ENCODE measurements around the gene RNF13.

Gene RNF13

GRCh38 chr3:149767720-149768119, 45.3 kb upstream of the RNF13 start:
- no peak for TF ChIP-seq SIN3A (IDR thresholded peaks at IDR 0.05; ENCODE audit: borderline replicate concordance, insufficient read depth, low read length)
- no peak for TF ChIP-seq REST (IDR thresholded peaks at IDR 0.05; ENCODE audit: insufficient read depth in 1 of 2, low read depth in 2 of 2, low read length in 2 of 2)
- TF ChIP-seq FOXP2 (optimal IDR thresholded peaks at IDR 0.05; ENCODE audit: borderline replicate concordance, extremely low read depth, extremely low read length, insufficient read depth) = no peak
- TF ChIP-seq TAF1 (IDR thresholded peaks at IDR 0.05; ENCODE audit: borderline replicate concordance, insufficient read depth, low read length) = no peak
- no peak for TF ChIP-seq POLR2AphosphoS5 (IDR thresholded peaks at IDR 0.05; ENCODE audit: low read depth, low read length)

GRCh38 chr3:149768704-149769103, 44.3 kb upstream of the RNF13 start:
- TF ChIP-seq REST (IDR thresholded peaks at IDR 0.05; ENCODE audit: insufficient read depth in 1 of 2, low read depth in 2 of 2, low read length in 2 of 2) (no peak), FOXP2 (optimal IDR thresholded peaks at IDR 0.05; ENCODE audit: borderline replicate concordance, extremely low read depth, extremely low read length, insufficient read depth) (no peak), TAF1 (IDR thresholded peaks at IDR 0.05; ENCODE audit: borderline replicate concordance, insufficient read depth, low read length) (no peak), SIN3A (IDR thresholded peaks at IDR 0.05; ENCODE audit: borderline replicate concordance, insufficient read depth, low read length) (no peak), POLR2AphosphoS5 (IDR thresholded peaks at IDR 0.05; ENCODE audit: low read depth, low read length) (no peak)

GRCh38 chr3:149770246-149770645, 42.8 kb upstream of the RNF13 start:
- TF ChIP-seq FOXP2 (optimal IDR thresholded peaks at IDR 0.05; ENCODE audit: borderline replicate concordance, extremely low read depth, extremely low read length, insufficient read depth) (no peak), REST (IDR thresholded peaks at IDR 0.05; ENCODE audit: insufficient read depth in 1 of 2, low read depth in 2 of 2, low read length in 2 of 2) (no peak), SIN3A (IDR thresholded peaks at IDR 0.05; ENCODE audit: borderline replicate concordance, insufficient read depth, low read length) (no peak), POLR2AphosphoS5 (IDR thresholded peaks at IDR 0.05; ENCODE audit: low read depth, low read length) (no peak), TAF1 (IDR thresholded peaks at IDR 0.05; ENCODE audit: borderline replicate concordance, insufficient read depth, low read length) (no peak)

GRCh38 chr3:149771652-149772271, 41.3 kb upstream of the RNF13 start:
- no peak for TF ChIP-seq REST (IDR thresholded peaks at IDR 0.05; ENCODE audit: insufficient read depth in 1 of 2, low read depth in 2 of 2, low read length in 2 of 2)
- TF ChIP-seq FOXP2 (optimal IDR thresholded peaks at IDR 0.05; ENCODE audit: borderline replicate concordance, extremely low read depth, extremely low read length, insufficient read depth) = no peak
- TF ChIP-seq TAF1 (IDR thresholded peaks at IDR 0.05; ENCODE audit: borderline replicate concordance, insufficient read depth, low read length) = no peak
- no peak for TF ChIP-seq SIN3A (IDR thresholded peaks at IDR 0.05; ENCODE audit: borderline replicate concordance, insufficient read depth, low read length)
- no peak for TF ChIP-seq POLR2AphosphoS5 (IDR thresholded peaks at IDR 0.05; ENCODE audit: low read depth, low read length)
